Endothelial cell (in vitro differentiated cells): ENCODE results near the gene DOCK3. TPM values are rescaled to one million over a fixed set of nuclear protein-coding genes. Genes with fewer than 3 reads are reported as not detected.

Source experiments
- DNase-seq: peaks from one replicate; pipeline ENCODE4 v3.0.0; 2021; ENCODE audit warnings: low spot score
- H3K27ac Mint-ChIP-seq: one replicate; pipeline ENCODE4 v1.8.0; 2021; ENCODE audit warnings: mixed read lengths, inconsistent platforms; ENCODE audit not compliant: unreplicated experiment
- H3K27me3 Mint-ChIP-seq: one replicate; pipeline ENCODE4 v1.8.0; 2021; ENCODE audit warnings: mild to moderate bottlenecking, moderate library complexity, mixed read lengths, inconsistent platforms; ENCODE audit not compliant: unreplicated experiment
- H3K36me3 Mint-ChIP-seq: one replicate; pipeline ENCODE4 v1.8.0; 2021; ENCODE audit warnings: mild to moderate bottlenecking, low read depth, mixed read lengths, inconsistent platforms; ENCODE audit not compliant: unreplicated experiment
- H3K4me1 Mint-ChIP-seq: one replicate; pipeline ENCODE4 v1.8.0; 2021; ENCODE audit warnings: mild to moderate bottlenecking, mixed read lengths, inconsistent platforms; ENCODE audit not compliant: unreplicated experiment
- H3K4me3 Mint-ChIP-seq: one replicate; pipeline ENCODE4 v1.8.0; 2021; ENCODE audit warnings: mild to moderate bottlenecking, mixed read lengths, inconsistent platforms; ENCODE audit not compliant: unreplicated experiment
- H3K9me3 Mint-ChIP-seq: one replicate; pipeline ENCODE4 v1.8.0; 2021; ENCODE audit warnings: mixed read lengths, inconsistent platforms; ENCODE audit not compliant: unreplicated experiment
- total RNA-seq: library from RNA; stranded (reverse); fragmentation: NEBNext Ultra II Directional; extraction: Animal tissue kit (Norgen Biotek cat#: 25700); gene quantifications from one replicate; pipeline ENCODE4 v1.2.1, GENCODE V29; 2021; ENCODE audit not compliant: unreplicated experiment
- TF ChIP-seq, protein P1 (sequence below): fragments of 200-600 bp; sonication (generic); IDR thresholded peaks from one replicate; pipeline ENCODE4 v1.5.0; 2021; ENCODE audit warnings: antibody characterized with exemption; ENCODE audit not compliant: unreplicated experiment

The DOCK3 gene
- total RNA-seq, 1 donor from 2014 or later, result 1.3 TPM

DNA sequence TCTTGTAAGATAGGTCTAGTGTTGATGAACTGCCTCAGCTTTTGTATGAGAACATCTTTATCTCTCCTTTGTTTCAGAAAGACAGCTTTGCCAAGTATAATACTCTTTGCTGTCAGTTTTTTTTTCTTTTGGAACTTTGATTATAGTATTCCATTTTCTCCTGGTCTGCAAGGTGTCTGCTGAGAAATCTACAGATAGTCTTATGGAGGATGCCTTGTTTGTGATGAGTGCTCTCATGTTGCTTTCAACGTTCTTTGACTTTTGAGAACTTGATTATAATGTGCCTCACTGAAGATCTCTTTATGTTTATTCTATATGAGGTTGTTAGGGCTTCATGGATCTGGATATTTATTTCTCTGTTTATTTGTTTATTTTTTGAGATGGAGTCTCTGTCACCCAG lies 60.3 kb downstream of the DOCK3 start:
- no peak for DNase-seq
- Mint-ChIP-seq H3K4me3 (no peak overlapping the region), H3K36me3 (peaks cover 3% of the 10 kb centered on the region), H3K27me3 (no peaks in the 10 kb centered on the region), H3K4me1 (no peaks in the 10 kb centered on the region), H3K27ac (no peak overlapping the region), H3K9me3 (no peaks in the 10 kb centered on the region)
- TF ChIP-seq, protein P1, sequence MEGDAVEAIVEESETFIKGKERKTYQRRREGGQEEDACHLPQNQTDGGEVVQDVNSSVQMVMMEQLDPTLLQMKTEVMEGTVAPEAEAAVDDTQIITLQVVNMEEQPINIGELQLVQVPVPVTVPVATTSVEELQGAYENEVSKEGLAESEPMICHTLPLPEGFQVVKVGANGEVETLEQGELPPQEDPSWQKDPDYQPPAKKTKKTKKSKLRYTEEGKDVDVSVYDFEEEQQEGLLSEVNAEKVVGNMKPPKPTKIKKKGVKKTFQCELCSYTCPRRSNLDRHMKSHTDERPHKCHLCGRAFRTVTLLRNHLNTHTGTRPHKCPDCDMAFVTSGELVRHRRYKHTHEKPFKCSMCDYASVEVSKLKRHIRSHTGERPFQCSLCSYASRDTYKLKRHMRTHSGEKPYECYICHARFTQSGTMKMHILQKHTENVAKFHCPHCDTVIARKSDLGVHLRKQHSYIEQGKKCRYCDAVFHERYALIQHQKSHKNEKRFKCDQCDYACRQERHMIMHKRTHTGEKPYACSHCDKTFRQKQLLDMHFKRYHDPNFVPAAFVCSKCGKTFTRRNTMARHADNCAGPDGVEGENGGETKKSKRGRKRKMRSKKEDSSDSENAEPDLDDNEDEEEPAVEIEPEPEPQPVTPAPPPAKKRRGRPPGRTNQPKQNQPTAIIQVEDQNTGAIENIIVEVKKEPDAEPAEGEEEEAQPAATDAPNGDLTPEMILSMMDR, result no peak

DNA sequence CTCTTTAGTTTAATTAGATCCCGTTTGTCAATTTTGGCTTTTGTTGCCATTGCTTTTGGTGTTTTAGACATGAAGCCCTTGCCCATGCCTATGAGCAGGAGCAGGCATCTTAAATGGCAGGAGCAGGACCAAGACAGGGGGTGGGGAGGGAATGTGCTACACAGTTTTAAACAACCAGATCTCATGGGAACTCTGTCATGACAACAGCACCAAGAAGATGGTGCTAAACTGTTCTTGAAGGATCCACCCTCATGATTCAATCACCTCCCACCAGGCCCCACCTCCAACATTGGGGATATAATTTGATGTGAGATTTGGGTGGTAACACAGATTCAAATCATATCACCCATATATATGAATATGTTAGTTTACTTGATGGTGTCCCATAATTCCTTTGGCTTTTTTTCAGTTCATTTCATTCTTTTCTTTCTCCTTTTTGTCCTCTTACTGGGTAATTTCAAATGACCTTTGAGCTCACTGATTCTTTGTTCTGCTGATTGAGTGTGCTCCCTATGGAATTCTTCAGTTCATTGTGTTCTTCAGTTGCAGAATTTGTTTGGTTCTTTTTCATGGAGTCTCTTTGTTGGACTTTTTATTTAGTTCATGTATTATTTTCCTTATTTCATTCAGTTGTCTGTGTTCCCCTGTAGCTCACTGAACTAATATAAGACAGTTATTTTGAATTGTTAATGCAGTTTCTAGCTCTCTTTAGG lies 62.6 kb downstream of the DOCK3 start:
- no peak for DNase-seq
- Mint-ChIP-seq H3K4me3 (no peak overlapping the region), H3K9me3 (no peaks in the 10 kb centered on the region), H3K27ac (no peak overlapping the region), H3K4me1 (no peaks in the 10 kb centered on the region), H3K36me3 (peaks cover 3% of the 10 kb centered on the region), H3K27me3 (no peaks in the 10 kb centered on the region)
- TF ChIP-seq, protein P1, result no peak

DNA sequence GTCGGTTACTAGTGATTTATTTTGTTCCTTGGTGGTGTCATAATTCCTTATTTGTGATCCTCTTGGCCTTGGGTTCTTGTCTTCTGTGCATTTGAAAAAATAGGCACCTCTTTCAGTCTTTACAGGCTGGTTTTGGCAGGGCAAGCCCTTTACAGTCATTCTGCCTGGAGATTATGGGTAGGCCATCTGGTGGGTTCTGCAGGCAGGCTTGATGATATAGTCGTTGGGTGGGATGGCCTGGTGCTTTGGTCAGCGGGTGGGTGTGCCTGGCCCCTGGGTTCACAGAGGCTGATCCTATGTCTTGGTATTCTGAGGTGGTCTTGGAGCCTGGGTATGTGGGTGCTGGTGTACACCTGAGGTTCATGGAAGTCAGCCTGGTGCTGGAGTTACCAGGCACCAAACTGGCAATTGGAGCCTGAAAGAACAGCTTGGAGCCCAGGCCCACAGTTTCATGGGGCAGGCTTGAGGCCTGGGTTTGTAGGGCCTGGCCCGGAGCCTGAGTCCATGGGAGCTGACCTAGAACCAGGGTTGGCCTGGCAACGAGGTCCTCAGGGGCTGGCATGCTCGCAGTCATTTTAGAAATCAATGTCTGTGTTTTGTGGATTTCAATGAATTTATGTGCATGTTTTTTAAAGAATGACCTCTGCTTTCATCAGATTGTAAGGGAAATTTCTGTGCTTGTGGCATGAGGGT lies 63.3 kb downstream of the DOCK3 start:
- peaks cover 3% of the 10 kb centered on the region for H3K36me3 Mint-ChIP-seq
- no peaks in the 10 kb centered on the region for H3K4me1 Mint-ChIP-seq
- no peak overlapping the region for H3K27ac Mint-ChIP-seq
- no peak for DNase-seq
- H3K4me3 Mint-ChIP-seq, result no peak overlapping the region
- H3K9me3 Mint-ChIP-seq, result no peaks in the 10 kb centered on the region
- TF ChIP-seq, protein P1, result no peak
- no peaks in the 10 kb centered on the region for H3K27me3 Mint-ChIP-seq

DNA sequence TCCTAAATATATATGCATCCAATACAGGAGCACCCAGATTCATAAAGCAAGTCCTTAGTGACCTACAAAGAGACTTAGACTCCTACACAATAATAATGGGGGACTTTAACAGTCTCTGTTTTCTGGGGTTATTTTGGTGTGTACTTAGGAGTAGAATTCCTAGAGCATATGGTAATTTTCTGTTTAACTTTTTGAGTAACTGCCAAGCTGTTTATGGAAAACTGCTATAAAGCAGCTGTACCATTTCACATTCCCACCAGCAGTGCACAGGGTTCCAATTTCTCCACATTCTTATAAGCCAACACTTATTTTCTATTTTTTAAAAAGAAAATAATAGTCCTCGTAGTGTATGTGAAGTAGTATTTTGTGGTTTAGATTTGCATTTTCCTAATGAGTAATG lies 68.9 kb downstream of the DOCK3 start:
- DNase-seq, result no peak
- Mint-ChIP-seq H3K9me3 (no peaks in the 10 kb centered on the region), H3K27ac (no peak overlapping the region), H3K27me3 (no peaks in the 10 kb centered on the region), H3K4me3 (no peak overlapping the region), H3K36me3 (no peaks in the 10 kb centered on the region), H3K4me1 (peaks cover 5% of the 10 kb centered on the region)
- TF ChIP-seq, protein P1, result no peak

DNA sequence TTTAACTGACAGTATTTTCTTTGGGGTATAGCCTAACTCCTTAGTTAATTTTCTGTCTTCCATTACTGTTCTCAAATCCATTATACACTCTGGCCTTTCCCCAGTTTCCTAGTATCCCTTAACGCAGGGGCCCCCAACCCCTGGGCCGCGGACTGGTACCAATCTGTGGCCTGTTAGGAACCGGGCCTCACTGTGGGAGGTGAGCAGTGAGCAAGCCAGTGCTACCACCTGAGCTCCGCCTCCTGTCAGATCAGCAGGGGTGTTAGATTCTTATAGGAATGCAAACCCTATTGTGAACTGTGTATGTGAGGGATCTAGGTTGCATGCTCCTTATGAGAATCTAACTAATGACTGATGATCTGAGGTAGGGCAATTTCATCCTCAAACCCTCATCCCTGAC lies 75.1 kb downstream of the DOCK3 start:
- Mint-ChIP-seq H3K9me3 (no peaks in the 10 kb centered on the region), H3K27ac (no peak overlapping the region), H3K4me3 (no peak overlapping the region), H3K36me3 (no peaks in the 10 kb centered on the region), H3K4me1 (peaks cover 5% of the 10 kb centered on the region), H3K27me3 (no peaks in the 10 kb centered on the region)
- TF ChIP-seq, protein P1, result no peak
- DNase-seq, result no peak
